Left cardiac atrium (tissue), 2 donors: ENCODE results near the gene PIGR. TPM values are rescaled to one million over a fixed set of nuclear protein-coding genes. Genes with fewer than 3 reads are reported as not detected.

Experiments
- total RNA-seq, 2 donors: library from RNA; stranded (reverse); fragmentation: NEBNext Ultra II Directional; extraction: Animal tissue kit (Norgen Biotek cat#: 25700); gene quantifications; one replicate each; pipeline ENCODE4 v1.2.1, GENCODE V29; 2021
- donor health status: DM: no; HTN: yes; CAD: no; lungs with severe emphysema.
- donor health status: DM: yes; HTN: yes; CAD: no.

The PIGR gene
- total RNA-seq, 2 donors from 2014 or later = 0.06 to 0.16 TPM

Other genes with a start within 250 kb of the PIGR start
- not detected for gene IL19, start 175.7 kb downstream of the PIGR start, total RNA-seq
- gene IL10, start 174.0 kb downstream of the PIGR start, total RNA-seq = 1 to 10 TPM; 1.9 to 5.1 TPM
- gene IL20, start 80.8 kb downstream of the PIGR start, total RNA-seq = not detected
- not detected for gene IL24, start 49.0 kb downstream of the PIGR start, total RNA-seq
- 1 to 10 TPM; 3.2 to 4.5 TPM for gene FCMR, start 24.5 kb downstream of the PIGR start, total RNA-seq
- not detected for gene FCAMR, start 24.0 kb upstream of the PIGR start, total RNA-seq
- gene C1orf116, start 86.3 kb upstream of the PIGR start, total RNA-seq = under 1 TPM; 0.06 to 0.10 TPM
- 1 to 10 TPM; 3.4 to 5.9 TPM for gene YOD1, start 104.7 kb upstream of the PIGR start, total RNA-seq
- gene PFKFB2, start 106.8 kb upstream of the PIGR start, total RNA-seq = 10 to 100 TPM; 28.2 to 42.8 TPM
- 1 to 10 TPM in 1 of 2 donors, not detected in 1; 2.4 TPM for gene C4BPB, start 142.4 kb upstream of the PIGR start, total RNA-seq
- gene C4BPA, start 157.8 kb upstream of the PIGR start, total RNA-seq = not detected